ENCODE data around the gene CENPU.

DNA sequence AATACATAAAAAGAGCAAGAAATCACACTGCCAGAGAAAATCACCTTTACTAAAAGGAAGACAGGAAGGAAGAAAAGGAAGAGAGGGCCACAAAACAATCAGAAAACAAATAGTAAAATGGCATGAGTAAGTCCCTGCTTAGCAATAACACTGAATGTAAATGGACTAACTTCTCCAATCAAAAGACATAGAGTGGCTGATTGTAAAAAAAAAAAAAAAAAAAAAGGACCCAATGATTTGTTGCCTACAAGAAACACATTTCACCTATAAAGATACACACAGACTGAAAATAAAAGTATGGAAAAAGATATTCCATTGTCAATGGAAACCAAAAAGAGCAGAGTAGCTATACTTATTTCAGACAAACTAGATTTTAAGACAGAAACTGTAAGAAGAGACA, 12.6 kb downstream of the CENPU start:
- TF ChIP-seq, protein P1, sequence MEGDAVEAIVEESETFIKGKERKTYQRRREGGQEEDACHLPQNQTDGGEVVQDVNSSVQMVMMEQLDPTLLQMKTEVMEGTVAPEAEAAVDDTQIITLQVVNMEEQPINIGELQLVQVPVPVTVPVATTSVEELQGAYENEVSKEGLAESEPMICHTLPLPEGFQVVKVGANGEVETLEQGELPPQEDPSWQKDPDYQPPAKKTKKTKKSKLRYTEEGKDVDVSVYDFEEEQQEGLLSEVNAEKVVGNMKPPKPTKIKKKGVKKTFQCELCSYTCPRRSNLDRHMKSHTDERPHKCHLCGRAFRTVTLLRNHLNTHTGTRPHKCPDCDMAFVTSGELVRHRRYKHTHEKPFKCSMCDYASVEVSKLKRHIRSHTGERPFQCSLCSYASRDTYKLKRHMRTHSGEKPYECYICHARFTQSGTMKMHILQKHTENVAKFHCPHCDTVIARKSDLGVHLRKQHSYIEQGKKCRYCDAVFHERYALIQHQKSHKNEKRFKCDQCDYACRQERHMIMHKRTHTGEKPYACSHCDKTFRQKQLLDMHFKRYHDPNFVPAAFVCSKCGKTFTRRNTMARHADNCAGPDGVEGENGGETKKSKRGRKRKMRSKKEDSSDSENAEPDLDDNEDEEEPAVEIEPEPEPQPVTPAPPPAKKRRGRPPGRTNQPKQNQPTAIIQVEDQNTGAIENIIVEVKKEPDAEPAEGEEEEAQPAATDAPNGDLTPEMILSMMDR (IDR thresholded peaks at IDR 0.05; ENCODE audit: insufficient read depth, low read length): no peak
- TF ChIP-seq SPI1 (IDR thresholded peaks at IDR 0.05; ENCODE audit: borderline replicate concordance, low read depth) (no peak), POLR2AphosphoS5 (IDR thresholded peaks at IDR 0.05; ENCODE audit: low read depth) (no peak), GABPA (IDR thresholded peaks at IDR 0.05; ENCODE audit: low read depth) (no peak)
- TF ChIP-seq, protein P2, sequence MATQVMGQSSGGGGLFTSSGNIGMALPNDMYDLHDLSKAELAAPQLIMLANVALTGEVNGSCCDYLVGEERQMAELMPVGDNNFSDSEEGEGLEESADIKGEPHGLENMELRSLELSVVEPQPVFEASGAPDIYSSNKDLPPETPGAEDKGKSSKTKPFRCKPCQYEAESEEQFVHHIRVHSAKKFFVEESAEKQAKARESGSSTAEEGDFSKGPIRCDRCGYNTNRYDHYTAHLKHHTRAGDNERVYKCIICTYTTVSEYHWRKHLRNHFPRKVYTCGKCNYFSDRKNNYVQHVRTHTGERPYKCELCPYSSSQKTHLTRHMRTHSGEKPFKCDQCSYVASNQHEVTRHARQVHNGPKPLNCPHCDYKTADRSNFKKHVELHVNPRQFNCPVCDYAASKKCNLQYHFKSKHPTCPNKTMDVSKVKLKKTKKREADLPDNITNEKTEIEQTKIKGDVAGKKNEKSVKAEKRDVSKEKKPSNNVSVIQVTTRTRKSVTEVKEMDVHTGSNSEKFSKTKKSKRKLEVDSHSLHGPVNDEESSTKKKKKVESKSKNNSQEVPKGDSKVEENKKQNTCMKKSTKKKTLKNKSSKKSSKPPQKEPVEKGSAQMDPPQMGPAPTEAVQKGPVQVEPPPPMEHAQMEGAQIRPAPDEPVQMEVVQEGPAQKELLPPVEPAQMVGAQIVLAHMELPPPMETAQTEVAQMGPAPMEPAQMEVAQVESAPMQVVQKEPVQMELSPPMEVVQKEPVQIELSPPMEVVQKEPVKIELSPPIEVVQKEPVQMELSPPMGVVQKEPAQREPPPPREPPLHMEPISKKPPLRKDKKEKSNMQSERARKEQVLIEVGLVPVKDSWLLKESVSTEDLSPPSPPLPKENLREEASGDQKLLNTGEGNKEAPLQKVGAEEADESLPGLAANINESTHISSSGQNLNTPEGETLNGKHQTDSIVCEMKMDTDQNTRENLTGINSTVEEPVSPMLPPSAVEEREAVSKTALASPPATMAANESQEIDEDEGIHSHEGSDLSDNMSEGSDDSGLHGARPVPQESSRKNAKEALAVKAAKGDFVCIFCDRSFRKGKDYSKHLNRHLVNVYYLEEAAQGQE (IDR thresholded peaks at IDR 0.05; ENCODE audit: insufficient replicate concordance, low read depth): no peak
